ENCODE data around the gene BZW2.

BZW2 gene

GRCh38 chr7:16740996-16741395 is 95.0 kb downstream of the BZW2 start:
- ATAC-seq (ENCODE audit: low read depth) (no peak), DNase-seq (ENCODE audit: low spot score) (no peak)
- no peaks in the 10 kb centered on the region for H3K9me3 ChIP-seq (ENCODE audit: severe bottlenecking)
- H3K4me1 ChIP-seq (ENCODE audit: insufficient read depth, poor library complexity, severe bottlenecking), result peaks cover 20% of the 10 kb centered on the region
- H3K27me3 ChIP-seq (ENCODE audit: insufficient read depth, poor library complexity, severe bottlenecking), result no peaks in the 10 kb centered on the region
- no peak overlapping the region for H3K4me3 ChIP-seq (ENCODE audit: severe bottlenecking)
- TF ChIP-seq CTCF (IDR thresholded peaks at IDR 0.05; ENCODE audit: poor library complexity, severe bottlenecking), result no peak
- peak overlapping the region; percentile 44 for H3K27ac ChIP-seq (ENCODE audit: poor library complexity, severe bottlenecking)
- H3K36me3 ChIP-seq (ENCODE audit: low read depth), result no peaks in the 10 kb centered on the region

- Histone ChIP-seq H3K36me3 (ENCODE audit: low read depth) (no peaks in the 10 kb centered on the region), H3K4me1 (ENCODE audit: insufficient read depth, poor library complexity, severe bottlenecking) (peaks cover 20% of the 10 kb centered on the region), H3K27me3 (ENCODE audit: insufficient read depth, poor library complexity, severe bottlenecking) (no peaks in the 10 kb centered on the region), H3K27ac (ENCODE audit: poor library complexity, severe bottlenecking) (no peak overlapping the region), H3K9me3 (ENCODE audit: severe bottlenecking) (no peaks in the 10 kb centered on the region), H3K4me3 (ENCODE audit: severe bottlenecking) (no peak overlapping the region)
- no peak for DNase-seq (ENCODE audit: low spot score)
- ATAC-seq (ENCODE audit: low read depth), result no peak
- no peak for TF ChIP-seq CTCF (IDR thresholded peaks at IDR 0.05; ENCODE audit: poor library complexity, severe bottlenecking)
Measured at GRCh38 chr7:16741676-16742075, 95.7 kb downstream of the BZW2 start.

GRCh38 chr7:16742547-16742946 is 96.6 kb downstream of the BZW2 start:
- H3K4me3 ChIP-seq (ENCODE audit: severe bottlenecking), result no peak overlapping the region
- no peak for ATAC-seq (ENCODE audit: low read depth)
- TF ChIP-seq CTCF (IDR thresholded peaks at IDR 0.05; ENCODE audit: poor library complexity, severe bottlenecking), result no peak
- DNase-seq (ENCODE audit: low spot score), result no peak
- peaks cover 20% of the 10 kb centered on the region for H3K4me1 ChIP-seq (ENCODE audit: insufficient read depth, poor library complexity, severe bottlenecking)
- no peaks in the 10 kb centered on the region for H3K36me3 ChIP-seq (ENCODE audit: low read depth)
- H3K27me3 ChIP-seq (ENCODE audit: insufficient read depth, poor library complexity, severe bottlenecking), result no peaks in the 10 kb centered on the region
- H3K9me3 ChIP-seq (ENCODE audit: severe bottlenecking), result no peaks in the 10 kb centered on the region
- no peak overlapping the region for H3K27ac ChIP-seq (ENCODE audit: poor library complexity, severe bottlenecking)

GRCh38 chr7:16743236-16743635 is 97.3 kb downstream of the BZW2 start:
- no peaks in the 10 kb centered on the region for H3K9me3 ChIP-seq (ENCODE audit: severe bottlenecking)
- no peak for TF ChIP-seq CTCF (IDR thresholded peaks at IDR 0.05; ENCODE audit: poor library complexity, severe bottlenecking)
- H3K27ac ChIP-seq (ENCODE audit: poor library complexity, severe bottlenecking), result peak overlapping the region; percentile 20
- H3K4me3 ChIP-seq (ENCODE audit: severe bottlenecking), result no peak overlapping the region
- DNase-seq (ENCODE audit: low spot score) (no peak), ATAC-seq (ENCODE audit: low read depth) (no peak)
- H3K27me3 ChIP-seq (ENCODE audit: insufficient read depth, poor library complexity, severe bottlenecking), result no peaks in the 10 kb centered on the region
- H3K4me1 ChIP-seq (ENCODE audit: insufficient read depth, poor library complexity, severe bottlenecking), result peaks cover 20% of the 10 kb centered on the region
- H3K36me3 ChIP-seq (ENCODE audit: low read depth), result no peaks in the 10 kb centered on the region

GRCh38 chr7:16744518-16745250 is 98.7 kb downstream of the BZW2 start:
- Histone ChIP-seq H3K4me1 (ENCODE audit: insufficient read depth, poor library complexity, severe bottlenecking) (peaks cover 20% of the 10 kb centered on the region), H3K9me3 (ENCODE audit: severe bottlenecking) (no peaks in the 10 kb centered on the region), H3K4me3 (ENCODE audit: severe bottlenecking) (no peak overlapping the region), H3K36me3 (ENCODE audit: low read depth) (no peaks in the 10 kb centered on the region), H3K27me3 (ENCODE audit: insufficient read depth, poor library complexity, severe bottlenecking) (no peaks in the 10 kb centered on the region), H3K27ac (ENCODE audit: poor library complexity, severe bottlenecking) (no peak overlapping the region)
- no peak for ATAC-seq (ENCODE audit: low read depth)
- TF ChIP-seq CTCF (IDR thresholded peaks at IDR 0.05; ENCODE audit: poor library complexity, severe bottlenecking), result no peak
- no peak for DNase-seq (ENCODE audit: low spot score)
